MM.1S (cell line): ENCODE data around the gene MEP1B.

Source experiments
- DNase-seq: peaks from one replicate; pipeline ENCODE4 v3.0.0-alpha.2; 2015
- H2AFZ ChIP-seq: fragments of 300-600 bp; sonication (generic); 2 replicates; pipeline ENCODE4 v1.6.0; 2016; ENCODE audit warnings: antibody characterized with exemption, low read length
- H3F3A ChIP-seq: fragments of 300-600 bp; sonication (generic); 2 replicates; pipeline ENCODE4 v1.6.1; 2016; ENCODE audit warnings: mild to moderate bottlenecking, antibody characterized with exemption, low read length, moderate library complexity, mixed read lengths; ENCODE audit not compliant: insufficient read depth
- H3K27ac ChIP-seq: fragments of 300-600 bp; sonication (generic); 2 replicates; pipeline ENCODE4 v1.5.1; 2016; ENCODE audit warnings: mild to moderate bottlenecking, low read length
- H3K27me3 ChIP-seq: fragments of 300-600 bp; sonication (generic); replicated peaks from 2 replicates; pipeline ENCODE4 v1.6.0; 2016; ENCODE audit warnings: low read length; ENCODE audit not compliant: insufficient read depth
- H3K36me3 ChIP-seq: fragments of 300-600 bp; sonication (generic); replicated peaks from 2 replicates; pipeline ENCODE4 v1.6.1; 2016; ENCODE audit warnings: mild to moderate bottlenecking, low read length, mixed read lengths; ENCODE audit not compliant: insufficient read depth
- H3K4me1 ChIP-seq: fragments of 300-600 bp; sonication (generic); 2 replicates; pipeline ENCODE4 v1.6.1; 2016; ENCODE audit warnings: low read length, mixed read lengths
- H3K4me2 ChIP-seq: fragments of 300-600 bp; sonication (generic); 2 replicates; pipeline ENCODE4 v1.6.0; 2016; ENCODE audit warnings: low read depth, low read length
- H3K4me3 ChIP-seq: fragments of 300-600 bp; sonication (generic); 2 replicates; pipeline ENCODE4 v1.5.1; 2016; ENCODE audit warnings: low read length, mixed read lengths
- H3K79me2 ChIP-seq: fragments of 300-600 bp; sonication (generic); 2 replicates; pipeline ENCODE4 v1.6.1; 2016; ENCODE audit warnings: mixed run types, low read length, mixed read lengths
- H3K9ac ChIP-seq: fragments of 300-600 bp; sonication (generic); 2 replicates; pipeline ENCODE4 v1.6.1; 2016; ENCODE audit warnings: low read length, mixed read lengths
- H3K9me2 ChIP-seq: fragments of 300-600 bp; sonication (generic); replicated peaks from 2 replicates; pipeline ENCODE4 v1.6.1; 2016; ENCODE audit warnings: mild to moderate bottlenecking, low read length, mixed read lengths; ENCODE audit not compliant: insufficient read depth
- H3K9me3 ChIP-seq: fragments of 300-600 bp; sonication (generic); replicated peaks from 2 replicates; pipeline ENCODE4 v1.6.1; 2016; ENCODE audit warnings: mild to moderate bottlenecking, low read length, mixed read lengths; ENCODE audit not compliant: insufficient read depth
- H4K20me1 ChIP-seq: fragments of 300-600 bp; sonication (generic); 2 replicates; pipeline ENCODE4 v1.6.1; 2016; ENCODE audit warnings: mild to moderate bottlenecking, low read length, moderate library complexity, mixed read lengths; ENCODE audit not compliant: insufficient read depth
- EZH2 ChIP-seq: fragments of 300-600 bp; sonication (generic); optimal IDR thresholded peaks from 2 replicates; pipeline ENCODE3; 2017; ENCODE audit warnings: low read depth, mild to moderate bottlenecking, antibody characterized with exemption, low read length, mixed read lengths
- EZH2phosphoT487 ChIP-seq: fragments of 300-600 bp; sonication (generic); IDR thresholded peaks from 2 replicates; pipeline ENCODE4 v1.6.1; 2018; ENCODE audit warnings: antibody characterized with exemption, low read length
- TF ChIP-seq, protein P1 (sequence below): fragments of 300-600 bp; sonication (generic); IDR thresholded peaks from 2 replicates; pipeline ENCODE4 v1.5.1; 2016; ENCODE audit warnings: antibody characterized with exemption, low read length, mixed read lengths

Gene MEP1B

DNA sequence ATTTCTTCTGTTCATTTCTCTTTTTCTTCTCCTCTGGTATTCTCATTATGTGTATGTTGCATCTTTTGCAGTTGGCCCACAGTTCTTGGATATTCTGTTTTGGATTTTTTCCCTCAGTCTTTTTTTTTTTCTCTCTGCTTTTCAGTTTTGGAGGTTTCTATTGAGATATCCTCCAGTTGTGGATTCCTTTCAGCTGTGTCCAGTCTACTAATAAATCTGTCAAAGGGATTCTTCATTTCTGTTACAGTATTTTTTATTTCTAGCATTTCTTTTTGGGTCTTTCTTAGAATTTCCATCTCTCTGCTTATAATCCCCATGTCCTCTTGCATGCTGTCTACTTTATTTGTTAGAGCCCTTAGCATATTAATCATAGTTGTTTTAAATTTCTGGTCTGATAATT lies 6.3 kb upstream of the MEP1B start:
- Histone ChIP-seq H3F3A (no peaks in the 10 kb centered on the region), H3K79me2 (no peaks in the 10 kb centered on the region), H3K4me1 (no peaks in the 10 kb centered on the region), H2AFZ (no peak overlapping the region), H3K36me3 (no peaks in the 10 kb centered on the region), H3K9me3 (no peaks in the 10 kb centered on the region), H3K9me2 (no peaks in the 10 kb centered on the region), H4K20me1 (no peaks in the 10 kb centered on the region), H3K27me3 (no peaks in the 10 kb centered on the region), H3K27ac (no peak overlapping the region), H3K4me2 (no peak overlapping the region), H3K4me3 (no peak overlapping the region), H3K9ac (no peak overlapping the region)
- TF ChIP-seq, protein P1, sequence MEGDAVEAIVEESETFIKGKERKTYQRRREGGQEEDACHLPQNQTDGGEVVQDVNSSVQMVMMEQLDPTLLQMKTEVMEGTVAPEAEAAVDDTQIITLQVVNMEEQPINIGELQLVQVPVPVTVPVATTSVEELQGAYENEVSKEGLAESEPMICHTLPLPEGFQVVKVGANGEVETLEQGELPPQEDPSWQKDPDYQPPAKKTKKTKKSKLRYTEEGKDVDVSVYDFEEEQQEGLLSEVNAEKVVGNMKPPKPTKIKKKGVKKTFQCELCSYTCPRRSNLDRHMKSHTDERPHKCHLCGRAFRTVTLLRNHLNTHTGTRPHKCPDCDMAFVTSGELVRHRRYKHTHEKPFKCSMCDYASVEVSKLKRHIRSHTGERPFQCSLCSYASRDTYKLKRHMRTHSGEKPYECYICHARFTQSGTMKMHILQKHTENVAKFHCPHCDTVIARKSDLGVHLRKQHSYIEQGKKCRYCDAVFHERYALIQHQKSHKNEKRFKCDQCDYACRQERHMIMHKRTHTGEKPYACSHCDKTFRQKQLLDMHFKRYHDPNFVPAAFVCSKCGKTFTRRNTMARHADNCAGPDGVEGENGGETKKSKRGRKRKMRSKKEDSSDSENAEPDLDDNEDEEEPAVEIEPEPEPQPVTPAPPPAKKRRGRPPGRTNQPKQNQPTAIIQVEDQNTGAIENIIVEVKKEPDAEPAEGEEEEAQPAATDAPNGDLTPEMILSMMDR: no peak
- TF ChIP-seq EZH2phosphoT487: no peak
- no peak for TF ChIP-seq EZH2
- DNase-seq: no peak

DNA sequence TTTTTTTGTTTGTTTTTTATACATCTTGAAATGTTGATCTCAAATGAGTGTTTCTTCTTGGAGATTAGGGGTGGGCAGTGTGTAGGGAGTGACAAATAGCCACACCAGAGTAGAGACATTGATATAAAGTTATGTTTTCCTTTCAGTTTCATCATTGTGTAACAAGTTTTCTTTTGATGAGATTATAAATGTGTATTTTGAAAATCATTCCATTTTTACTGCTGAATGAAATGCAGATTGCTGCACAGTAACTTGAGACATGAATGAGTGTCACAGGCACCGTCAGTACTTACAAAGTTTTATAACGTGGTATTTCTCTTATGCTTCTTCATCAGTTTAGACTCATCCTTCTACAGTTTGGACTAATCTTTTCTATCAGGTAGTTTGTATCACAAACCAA lies 370 bp downstream of the MEP1B start:
- no peak overlapping the region for H3K27ac ChIP-seq
- H3K4me3 ChIP-seq: no peak overlapping the region
- 0 out of 2 replicates have a peak, but pooled peaks cover 2% of the 10 kb centered on the region for H3K9me3 ChIP-seq
- no peaks in the 10 kb centered on the region for H3K4me1 ChIP-seq
- no peak overlapping the region for H3K9ac ChIP-seq
- no peak overlapping the region for H2AFZ ChIP-seq
- no peaks in the 10 kb centered on the region for H3K36me3 ChIP-seq
- H3F3A ChIP-seq: no peaks in the 10 kb centered on the region
- no peaks in the 10 kb centered on the region for H4K20me1 ChIP-seq
- H3K79me2 ChIP-seq: no peaks in the 10 kb centered on the region
- no peaks in the 10 kb centered on the region for H3K27me3 ChIP-seq
- H3K9me2 ChIP-seq: no peaks in the 10 kb centered on the region
- H3K4me2 ChIP-seq: no peak overlapping the region
- DNase-seq: no peak
- no peak for TF ChIP-seq EZH2
- TF ChIP-seq, protein P1: no peak
- TF ChIP-seq EZH2phosphoT487: no peak

DNA sequence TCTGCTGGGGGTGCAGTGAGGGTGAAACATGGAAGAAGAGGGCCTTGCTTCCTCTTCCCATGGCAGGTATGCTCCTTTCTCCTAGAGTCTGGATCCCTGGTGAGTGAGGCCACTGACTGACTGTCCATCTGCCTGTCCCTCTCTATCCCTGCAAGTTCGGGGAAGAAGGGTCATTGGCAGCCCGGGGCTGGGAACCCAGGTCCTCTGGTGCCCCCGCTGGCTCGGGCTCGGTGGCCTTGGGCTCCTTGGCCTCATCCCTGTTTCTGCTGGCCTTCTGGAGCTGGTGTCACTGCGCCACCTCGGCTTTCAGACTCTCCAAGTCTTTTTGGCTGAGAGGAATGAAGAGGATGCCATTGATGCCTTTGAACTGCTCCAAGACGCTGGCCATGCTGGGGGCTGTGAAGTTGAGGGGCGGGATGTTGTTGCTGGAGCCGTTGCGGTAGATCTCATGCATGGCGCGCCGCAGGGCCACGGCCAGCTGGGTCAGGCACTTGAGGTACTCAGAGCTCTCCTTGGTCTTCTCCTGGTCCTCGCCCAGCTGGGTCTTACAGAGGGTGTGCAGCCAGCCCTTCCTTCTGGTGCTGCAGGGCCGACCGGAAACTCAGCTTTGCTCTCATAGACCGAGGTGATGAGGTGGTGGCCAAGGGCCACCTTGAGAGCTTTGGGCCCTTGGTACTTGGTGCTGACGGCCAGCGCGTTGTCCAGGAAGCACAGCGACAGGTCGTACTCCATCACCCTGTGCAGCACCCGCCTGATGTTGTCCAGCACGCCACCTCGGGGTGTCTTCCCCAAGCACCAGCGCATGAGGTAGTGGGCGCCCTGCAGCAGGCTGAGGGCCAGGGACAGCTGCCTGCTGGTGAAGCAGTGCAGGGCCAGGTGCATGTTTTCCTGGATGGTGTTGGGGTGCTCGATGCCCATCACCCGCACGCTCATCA lies 6.3 kb downstream of the MEP1B start:
- Histone ChIP-seq H3K4me2 (no peak overlapping the region), H3K4me3 (no peak overlapping the region), H3K27ac (no peak overlapping the region), H3K4me1 (no peaks in the 10 kb centered on the region), H4K20me1 (no peaks in the 10 kb centered on the region), H3K9me2 (no peaks in the 10 kb centered on the region), H3K9ac (no peak overlapping the region), H3F3A (no peaks in the 10 kb centered on the region), H2AFZ (no peak overlapping the region), H3K79me2 (no peaks in the 10 kb centered on the region), H3K36me3 (no peaks in the 10 kb centered on the region), H3K9me3 (no peaks in the 10 kb centered on the region), H3K27me3 (no peaks in the 10 kb centered on the region)
- no peak for TF ChIP-seq EZH2phosphoT487
- no peak for DNase-seq

DNA sequence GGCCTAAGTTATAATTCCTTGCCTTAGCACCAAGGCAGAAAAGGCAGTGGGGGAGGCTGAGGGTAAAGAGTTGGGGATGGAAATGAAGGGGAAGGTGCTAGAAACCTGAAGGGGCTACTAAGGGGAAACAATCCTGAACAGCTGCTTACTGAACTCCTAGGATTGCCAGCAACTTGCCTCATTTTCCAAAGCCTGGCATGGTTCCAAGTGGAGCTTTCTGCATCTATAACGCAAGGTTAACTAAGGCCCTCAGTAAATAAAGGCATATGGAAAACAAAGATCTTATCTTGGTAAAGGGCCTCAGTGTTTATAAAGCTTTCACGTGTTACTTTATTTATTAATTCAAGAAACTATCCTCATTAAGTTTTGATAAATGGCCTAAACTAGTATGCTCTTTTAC lies 10.9 kb downstream of the MEP1B start:
- no peak overlapping the region for H2AFZ ChIP-seq
- no peak overlapping the region for H3K27ac ChIP-seq
- no peak overlapping the region for H3K4me2 ChIP-seq
- TF ChIP-seq, protein P1: no peak
- TF ChIP-seq EZH2phosphoT487: no peak
- TF ChIP-seq EZH2: no peak
- no peaks in the 10 kb centered on the region; the same call in 1 of the 2 replicates for H4K20me1 ChIP-seq
- H3F3A ChIP-seq: no peaks in the 10 kb centered on the region
- no peaks in the 10 kb centered on the region for H3K9me2 ChIP-seq
- no peaks in the 10 kb centered on the region for H3K36me3 ChIP-seq
- no peak overlapping the region for H3K9ac ChIP-seq
- no peaks in the 10 kb centered on the region for H3K27me3 ChIP-seq
- H3K79me2 ChIP-seq: no peaks in the 10 kb centered on the region
- no peaks in the 10 kb centered on the region for H3K4me1 ChIP-seq
- no peaks in the 10 kb centered on the region for H3K9me3 ChIP-seq
- no peak for DNase-seq
- H3K4me3 ChIP-seq: no peak overlapping the region
